Neural cell (in vitro differentiated cells): ENCODE measurements around the gene ZNF580. TPM values are rescaled to one million over a fixed set of nuclear protein-coding genes. Genes with fewer than 3 reads are reported as not detected.

Source experiments
- H2AFZ ChIP-seq: fragments of 200-600, 300-800 bp; sonication (generic), shearing (Covaris generic); 2 replicates; pipeline ENCODE4 v1.6.0; 2014; ENCODE audit warnings: low read depth, mild to moderate bottlenecking, antibody characterized with exemption, low read length, moderate library complexity
- H3F3A ChIP-seq: fragments of 200-600 bp; shearing (Covaris generic); 2 replicates; pipeline ENCODE4 v1.6.1; 2016; ENCODE audit warnings: mild to moderate bottlenecking, moderate library complexity, mixed read lengths, antibody characterized with exemption, low read length; ENCODE audit not compliant: insufficient read depth, poor library complexity, severe bottlenecking
- H3K27ac ChIP-seq: fragments of 200-600, 300-800 bp; sonication (generic), shearing (Covaris generic); 2 replicates; pipeline ENCODE4 v1.5.1; 2014; ENCODE audit warnings: mild to moderate bottlenecking, low read length, moderate library complexity
- H3K27me3 ChIP-seq: fragments of 300-800, 200-600 bp; sonication (generic), shearing (Covaris generic); 2 replicates; pipeline ENCODE4 v1.6.0; 2014; ENCODE audit warnings: mild to moderate bottlenecking, low read depth, low read length, moderate library complexity; ENCODE audit not compliant: insufficient read depth
- H3K36me3 ChIP-seq: fragments of 300-800, 200-600 bp; sonication (generic), shearing (Covaris generic); 2 replicates; pipeline ENCODE4 v1.5.1; 2014; ENCODE audit warnings: mild to moderate bottlenecking, antibody characterized with exemption, low read length, moderate library complexity; ENCODE audit not compliant: insufficient read depth
- H3K4me2 ChIP-seq: fragments of 300-800, 200-600 bp; sonication (generic), shearing (Covaris generic); 2 replicates; pipeline ENCODE4 v1.6.0; 2014; ENCODE audit warnings: mild to moderate bottlenecking, low read length
- H3K4me3 ChIP-seq: fragments of 300-800, 200-600 bp; sonication (generic), shearing (Covaris generic); 2 replicates; pipeline ENCODE4 v1.5.1; 2014; ENCODE audit warnings: mild to moderate bottlenecking, low read length, moderate library complexity
- H3K79me2 ChIP-seq: fragments of 200-600 bp; shearing (Covaris generic); replicated peaks from 2 replicates; pipeline ENCODE4 v1.6.0; 2014; ENCODE audit warnings: mild to moderate bottlenecking, low read length, moderate library complexity; ENCODE audit not compliant: insufficient read depth
- H3K9ac ChIP-seq: fragments of 300-800, 200-600 bp; sonication (generic), shearing (Covaris generic); 2 replicates; pipeline ENCODE4 v1.6.1; 2016; ENCODE audit warnings: mild to moderate bottlenecking, low read length, mixed read lengths
- H3K9me2 ChIP-seq: fragments of 200-600 bp; shearing (Covaris generic); 2 replicates; pipeline ENCODE4 v1.6.1; 2016; ENCODE audit warnings: mild to moderate bottlenecking, low read length, mixed read lengths; ENCODE audit not compliant: insufficient read depth
- H3K9me3 ChIP-seq: fragments of 200-600, 300-800 bp; sonication (generic), shearing (Covaris generic); 2 replicates; pipeline ENCODE4 v1.6.1; 2016; ENCODE audit warnings: mild to moderate bottlenecking, mixed run types, low read length, moderate library complexity, mixed read lengths
- H4K20me1 ChIP-seq: fragments of 200-600 bp; shearing (Covaris generic); 2 replicates; pipeline ENCODE4 v1.6.1; 2016; ENCODE audit warnings: mild to moderate bottlenecking, mixed run types; ENCODE audit not compliant: insufficient read depth
- EP300 ChIP-seq: fragments of 450-650 bp; conservative IDR thresholded peaks from 2 replicates; pipeline ENCODE4 v1.6.1; 2014; ENCODE audit warnings: antibody characterized with exemption, mild to moderate bottlenecking, moderate library complexity; ENCODE audit not compliant: poor library complexity, severe bottlenecking
- EZH2 ChIP-seq: fragments of 200-600, 300-800 bp; shearing (Covaris generic), sonication (generic); IDR thresholded peaks from 2 replicates; pipeline ENCODE4 v1.6.1; 2014; ENCODE audit warnings: antibody characterized with exemption, low read length, borderline replicate concordance, mild to moderate bottlenecking; ENCODE audit not compliant: insufficient read depth, poor library complexity, severe bottlenecking
- MXI1 ChIP-seq: fragments of 450-650 bp; conservative IDR thresholded peaks from 2 replicates; pipeline ENCODE4 v1.6.1; 2014; ENCODE audit warnings: antibody characterized with exemption, mild to moderate bottlenecking; ENCODE audit not compliant: poor library complexity, severe bottlenecking
- POLR2AphosphoS5 ChIP-seq: IDR thresholded peaks from 2 replicates; pipeline ENCODE4 v1.6.1; 2012
- RAD21 ChIP-seq: fragments of 450-650 bp; conservative IDR thresholded peaks from 2 replicates; pipeline ENCODE4 v1.6.1; 2014; ENCODE audit warnings: antibody characterized with exemption, mild to moderate bottlenecking, moderate library complexity
- SMC3 ChIP-seq: fragments of 450-650 bp; conservative IDR thresholded peaks from 2 replicates; pipeline ENCODE4 v1.6.1; 2014; ENCODE audit warnings: antibody characterized with exemption, mild to moderate bottlenecking, moderate library complexity; ENCODE audit not compliant: poor library complexity
- TAF1 ChIP-seq: IDR thresholded peaks from 2 replicates; pipeline ENCODE4 v1.6.1; 2012; ENCODE audit warnings: low read depth
- polyA minus RNA-seq: library from RNA; depleted of rRNA, polyadenylated mRNA; stranded (reverse); fragments of >200 nt; gene quantifications from 2 replicates; pipeline ENCODE4 v1.2.3, GENCODE V29; 2014
- polyA plus RNA-seq: library from polyadenylated mRNA; depleted of rRNA; stranded (reverse); fragments of >200 nt; gene quantifications from 2 replicates; pipeline ENCODE4 v1.2.3, GENCODE V29; 2014
- TF ChIP-seq, protein P1 (sequence below): IDR thresholded peaks from 2 replicates; pipeline ENCODE4 v1.6.1; 2012; ENCODE audit warnings: borderline replicate concordance
- TF ChIP-seq, protein P2 (sequence below): fragments of 450-650 bp; IDR thresholded peaks from 2 replicates; pipeline ENCODE4 v1.5.1; 2014; ENCODE audit warnings: antibody characterized with exemption, mild to moderate bottlenecking, moderate library complexity; ENCODE audit not compliant: poor library complexity, severe bottlenecking

The ZNF580 gene, protein sequence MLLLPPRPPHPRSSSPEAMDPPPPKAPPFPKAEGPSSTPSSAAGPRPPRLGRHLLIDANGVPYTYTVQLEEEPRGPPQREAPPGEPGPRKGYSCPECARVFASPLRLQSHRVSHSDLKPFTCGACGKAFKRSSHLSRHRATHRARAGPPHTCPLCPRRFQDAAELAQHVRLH
- polyA plus RNA-seq (11.7 and 17.3 TPM in 2 replicates), polyA minus RNA-seq (4.4 and 5.1 TPM in 2 replicates)

GRCh38 chr19:55640577-55641425 is at the start of gene ZNF580:
TSS of gene ZNF580 (plus strand) at chr19:55641002. CDS start at chr19:55642509, 1,507 bp downstream.
- TF ChIP-seq POLR2AphosphoS5 = no peak
- TF ChIP-seq, protein P1, sequence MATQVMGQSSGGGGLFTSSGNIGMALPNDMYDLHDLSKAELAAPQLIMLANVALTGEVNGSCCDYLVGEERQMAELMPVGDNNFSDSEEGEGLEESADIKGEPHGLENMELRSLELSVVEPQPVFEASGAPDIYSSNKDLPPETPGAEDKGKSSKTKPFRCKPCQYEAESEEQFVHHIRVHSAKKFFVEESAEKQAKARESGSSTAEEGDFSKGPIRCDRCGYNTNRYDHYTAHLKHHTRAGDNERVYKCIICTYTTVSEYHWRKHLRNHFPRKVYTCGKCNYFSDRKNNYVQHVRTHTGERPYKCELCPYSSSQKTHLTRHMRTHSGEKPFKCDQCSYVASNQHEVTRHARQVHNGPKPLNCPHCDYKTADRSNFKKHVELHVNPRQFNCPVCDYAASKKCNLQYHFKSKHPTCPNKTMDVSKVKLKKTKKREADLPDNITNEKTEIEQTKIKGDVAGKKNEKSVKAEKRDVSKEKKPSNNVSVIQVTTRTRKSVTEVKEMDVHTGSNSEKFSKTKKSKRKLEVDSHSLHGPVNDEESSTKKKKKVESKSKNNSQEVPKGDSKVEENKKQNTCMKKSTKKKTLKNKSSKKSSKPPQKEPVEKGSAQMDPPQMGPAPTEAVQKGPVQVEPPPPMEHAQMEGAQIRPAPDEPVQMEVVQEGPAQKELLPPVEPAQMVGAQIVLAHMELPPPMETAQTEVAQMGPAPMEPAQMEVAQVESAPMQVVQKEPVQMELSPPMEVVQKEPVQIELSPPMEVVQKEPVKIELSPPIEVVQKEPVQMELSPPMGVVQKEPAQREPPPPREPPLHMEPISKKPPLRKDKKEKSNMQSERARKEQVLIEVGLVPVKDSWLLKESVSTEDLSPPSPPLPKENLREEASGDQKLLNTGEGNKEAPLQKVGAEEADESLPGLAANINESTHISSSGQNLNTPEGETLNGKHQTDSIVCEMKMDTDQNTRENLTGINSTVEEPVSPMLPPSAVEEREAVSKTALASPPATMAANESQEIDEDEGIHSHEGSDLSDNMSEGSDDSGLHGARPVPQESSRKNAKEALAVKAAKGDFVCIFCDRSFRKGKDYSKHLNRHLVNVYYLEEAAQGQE = no peak
- TF ChIP-seq RAD21 = no peak
- no peak for TF ChIP-seq EZH2
- no peak for TF ChIP-seq SMC3
- TF ChIP-seq, protein P2, sequence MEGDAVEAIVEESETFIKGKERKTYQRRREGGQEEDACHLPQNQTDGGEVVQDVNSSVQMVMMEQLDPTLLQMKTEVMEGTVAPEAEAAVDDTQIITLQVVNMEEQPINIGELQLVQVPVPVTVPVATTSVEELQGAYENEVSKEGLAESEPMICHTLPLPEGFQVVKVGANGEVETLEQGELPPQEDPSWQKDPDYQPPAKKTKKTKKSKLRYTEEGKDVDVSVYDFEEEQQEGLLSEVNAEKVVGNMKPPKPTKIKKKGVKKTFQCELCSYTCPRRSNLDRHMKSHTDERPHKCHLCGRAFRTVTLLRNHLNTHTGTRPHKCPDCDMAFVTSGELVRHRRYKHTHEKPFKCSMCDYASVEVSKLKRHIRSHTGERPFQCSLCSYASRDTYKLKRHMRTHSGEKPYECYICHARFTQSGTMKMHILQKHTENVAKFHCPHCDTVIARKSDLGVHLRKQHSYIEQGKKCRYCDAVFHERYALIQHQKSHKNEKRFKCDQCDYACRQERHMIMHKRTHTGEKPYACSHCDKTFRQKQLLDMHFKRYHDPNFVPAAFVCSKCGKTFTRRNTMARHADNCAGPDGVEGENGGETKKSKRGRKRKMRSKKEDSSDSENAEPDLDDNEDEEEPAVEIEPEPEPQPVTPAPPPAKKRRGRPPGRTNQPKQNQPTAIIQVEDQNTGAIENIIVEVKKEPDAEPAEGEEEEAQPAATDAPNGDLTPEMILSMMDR = no peak
- TF ChIP-seq MXI1 = no peak
- TF ChIP-seq TAF1 = no peak
- TF ChIP-seq EP300 = no peak
- Histone ChIP-seq H3K27me3 (no peaks in the 10 kb centered on the region), H2AFZ (peak within 1 kb of the TSS; percentile 45), H4K20me1 (no peaks in the 10 kb centered on the region), H3K27ac (peak within 1 kb of the TSS; percentile 64), H3K4me2 (peak within 1 kb of the TSS; percentile 91), H3K9me2 (no peaks in the 10 kb centered on the region), H3K9ac (peak within 1 kb of the TSS; percentile 88), H3K9me3 (no peaks in the 10 kb centered on the region), H3F3A (no peaks in the 10 kb centered on the region), H3K79me2 (peaks cover 36% of the 10 kb centered on the region), H3K36me3 (no peaks in the 10 kb centered on the region), H3K4me3 (peak within 1 kb of the TSS; percentile 78)

- Histone ChIP-seq H3K9me2 (no peaks in the 10 kb centered on the region), H3K9me3 (no peaks in the 10 kb centered on the region), H3K4me3 (no peak overlapping the region), H3K27ac (no peak overlapping the region), H2AFZ (no peak overlapping the region), H3K9ac (no peak overlapping the region), H4K20me1 (no peaks in the 10 kb centered on the region), H3K4me2 (no peak overlapping the region), H3K79me2 (no peaks in the 10 kb centered on the region), H3F3A (no peaks in the 10 kb centered on the region), H3K36me3 (peaks cover 6% of the 10 kb centered on the region), H3K27me3 (no peaks in the 10 kb centered on the region)
- TF ChIP-seq POLR2AphosphoS5 = no peak
- TF ChIP-seq, protein P2 = no peak
- no peak for TF ChIP-seq SMC3
- no peak for TF ChIP-seq RAD21
- TF ChIP-seq, protein P1 = no peak
- no peak for TF ChIP-seq MXI1
- no peak for TF ChIP-seq TAF1
- TF ChIP-seq EZH2 = no peak
- TF ChIP-seq EP300 = no peak
Measured at GRCh38 chr19:55591555-55591954, 49.2 kb upstream of the ZNF580 start.
